Brain microvascular endothelial cell (primary cell): ENCODE data around the gene LIPT2.
"Not testable (repeated sequence)": the region's sequence is repeated elsewhere in the genome, so short reads cannot be mapped to it uniquely, and the experiment has no call there.

Experiments used
- DNase-seq: peaks from one replicate; pipeline ENCODE4 v3.0.0-alpha.2; 2020
- H3K27ac ChIP-seq: fragments of 250-450 bp; sonication (Bioruptor Pico); 2 replicates; pipeline ENCODE4 v1.5.1; 2020; ENCODE audit warnings: mild to moderate bottlenecking, moderate library complexity
- H3K27me3 ChIP-seq: fragments of 250-450 bp; sonication (Bioruptor Pico); replicated peaks from 2 replicates; pipeline ENCODE4 v1.5.1; 2020; ENCODE audit warnings: mild to moderate bottlenecking
- H3K36me3 ChIP-seq: fragments of 250-450 bp; sonication (Bioruptor Pico); replicated peaks from 2 replicates; pipeline ENCODE4 v1.5.1; 2020; ENCODE audit warnings: mild to moderate bottlenecking
- H3K4me3 ChIP-seq: 2 replicates; pipeline ENCODE4 v1.5.1; 2011; ENCODE audit warnings: low read depth, mild to moderate bottlenecking, control low read depth, low read length, moderate library complexity
- in situ Hi-C: cut with HindIII; loops from 2 replicates; pipeline ENCODE4 v1.10.0; 2017; ENCODE audit warnings: low sequenced_read_pairs, low pct_ligation_motif_present
- TF ChIP-seq, protein P1 (sequence below): IDR thresholded peaks from 2 replicates; pipeline ENCODE4 v1.5.1; 2011; ENCODE audit warnings: low read depth, mild to moderate bottlenecking, moderate library complexity, low read length, control low read depth, inconsistent platforms; ENCODE audit errors: missing control alignments

LIPT2 gene

GRCh38 chr11:74492974-74493790, at the start of gene LIPT2:
Gene LIPT2, minus strand, starts transcription at chr11:74493724. Its CDS starts 21 bp downstream, at chr11:74493703.
- Histone ChIP-seq H3K27ac (peak within 1 kb of the TSS; percentile 82), H3K36me3 (no peaks in the 10 kb centered on the region), H3K27me3 (no peaks in the 10 kb centered on the region), H3K4me3 (peak within 1 kb of the TSS; percentile 66)
- TF ChIP-seq, protein P1, sequence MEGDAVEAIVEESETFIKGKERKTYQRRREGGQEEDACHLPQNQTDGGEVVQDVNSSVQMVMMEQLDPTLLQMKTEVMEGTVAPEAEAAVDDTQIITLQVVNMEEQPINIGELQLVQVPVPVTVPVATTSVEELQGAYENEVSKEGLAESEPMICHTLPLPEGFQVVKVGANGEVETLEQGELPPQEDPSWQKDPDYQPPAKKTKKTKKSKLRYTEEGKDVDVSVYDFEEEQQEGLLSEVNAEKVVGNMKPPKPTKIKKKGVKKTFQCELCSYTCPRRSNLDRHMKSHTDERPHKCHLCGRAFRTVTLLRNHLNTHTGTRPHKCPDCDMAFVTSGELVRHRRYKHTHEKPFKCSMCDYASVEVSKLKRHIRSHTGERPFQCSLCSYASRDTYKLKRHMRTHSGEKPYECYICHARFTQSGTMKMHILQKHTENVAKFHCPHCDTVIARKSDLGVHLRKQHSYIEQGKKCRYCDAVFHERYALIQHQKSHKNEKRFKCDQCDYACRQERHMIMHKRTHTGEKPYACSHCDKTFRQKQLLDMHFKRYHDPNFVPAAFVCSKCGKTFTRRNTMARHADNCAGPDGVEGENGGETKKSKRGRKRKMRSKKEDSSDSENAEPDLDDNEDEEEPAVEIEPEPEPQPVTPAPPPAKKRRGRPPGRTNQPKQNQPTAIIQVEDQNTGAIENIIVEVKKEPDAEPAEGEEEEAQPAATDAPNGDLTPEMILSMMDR = no peak
- DNase-seq = peak; percentile 95
- in situ Hi-C loops = no loop called here

DNA sequence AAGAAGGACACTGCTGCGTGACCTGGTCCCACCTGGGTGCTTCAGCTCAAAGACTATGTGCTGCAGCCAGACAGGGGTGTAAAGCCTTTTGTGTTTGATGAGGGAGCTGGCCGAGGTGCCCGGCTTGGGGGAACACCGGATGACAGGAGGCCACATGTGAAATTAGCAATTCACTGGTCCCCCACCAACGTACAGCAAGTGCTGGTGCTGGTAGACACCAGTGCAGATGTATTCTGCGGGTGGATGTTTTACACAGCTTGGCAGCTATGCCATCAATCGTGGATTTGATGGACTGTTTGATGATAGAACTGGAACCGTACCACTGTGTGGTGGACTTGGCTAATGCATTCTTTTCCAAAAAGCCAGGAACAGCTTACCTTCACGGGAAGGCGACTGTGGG, 47.9 kb upstream of the LIPT2 start:
- in situ Hi-C loops = no loop called here

GRCh38 chr11:74540270-74540669, 46.7 kb upstream of the LIPT2 start:
- in situ Hi-C loops = no loop called here

More for the DNA sequence above, 47.9 kb upstream of the LIPT2 start:
- TF ChIP-seq, protein P1 = no peak
- no peak overlapping the region for H3K27ac ChIP-seq
- no peaks in the 10 kb centered on the region for H3K36me3 ChIP-seq
- no peak overlapping the region for H3K4me3 ChIP-seq
- no peak for DNase-seq
- H3K27me3 ChIP-seq = no peaks in the 10 kb centered on the region

DNA sequence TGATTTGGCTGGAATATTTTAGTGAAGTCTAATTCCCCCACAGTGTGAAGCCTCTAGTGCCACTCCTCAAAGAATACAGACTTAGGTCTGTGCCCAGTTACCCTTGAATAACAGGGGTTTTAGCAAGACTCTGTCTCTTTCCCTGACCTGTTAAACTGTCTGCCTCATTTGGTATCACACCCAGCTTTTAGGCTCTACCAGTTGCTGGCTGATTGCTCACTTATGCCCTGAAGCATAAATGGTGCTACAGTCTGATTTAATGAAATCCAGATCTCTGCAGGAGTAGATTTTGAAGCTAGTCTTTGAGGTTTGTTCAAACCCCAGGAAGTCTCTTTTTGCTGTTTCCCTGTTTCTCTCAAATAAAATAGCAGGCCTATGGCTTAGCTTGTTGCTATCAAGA, 45.2 kb upstream of the LIPT2 start:
- DNase-seq = no peak
- no peak overlapping the region for H3K27ac ChIP-seq
- H3K36me3 ChIP-seq = no peaks in the 10 kb centered on the region
- H3K4me3 ChIP-seq = no peak overlapping the region
- in situ Hi-C loops = no loop called here
- TF ChIP-seq, protein P1 = no peak
- H3K27me3 ChIP-seq = no peaks in the 10 kb centered on the region

More at GRCh38 chr11:74540270-74540669, 46.7 kb upstream of the LIPT2 start:
- TF ChIP-seq, protein P1 = no peak
- no peak for DNase-seq
- H3K27me3 ChIP-seq = no peaks in the 10 kb centered on the region
- no peak overlapping the region for H3K4me3 ChIP-seq
- no peak overlapping the region for H3K27ac ChIP-seq
- H3K36me3 ChIP-seq = no peaks in the 10 kb centered on the region

DNA sequence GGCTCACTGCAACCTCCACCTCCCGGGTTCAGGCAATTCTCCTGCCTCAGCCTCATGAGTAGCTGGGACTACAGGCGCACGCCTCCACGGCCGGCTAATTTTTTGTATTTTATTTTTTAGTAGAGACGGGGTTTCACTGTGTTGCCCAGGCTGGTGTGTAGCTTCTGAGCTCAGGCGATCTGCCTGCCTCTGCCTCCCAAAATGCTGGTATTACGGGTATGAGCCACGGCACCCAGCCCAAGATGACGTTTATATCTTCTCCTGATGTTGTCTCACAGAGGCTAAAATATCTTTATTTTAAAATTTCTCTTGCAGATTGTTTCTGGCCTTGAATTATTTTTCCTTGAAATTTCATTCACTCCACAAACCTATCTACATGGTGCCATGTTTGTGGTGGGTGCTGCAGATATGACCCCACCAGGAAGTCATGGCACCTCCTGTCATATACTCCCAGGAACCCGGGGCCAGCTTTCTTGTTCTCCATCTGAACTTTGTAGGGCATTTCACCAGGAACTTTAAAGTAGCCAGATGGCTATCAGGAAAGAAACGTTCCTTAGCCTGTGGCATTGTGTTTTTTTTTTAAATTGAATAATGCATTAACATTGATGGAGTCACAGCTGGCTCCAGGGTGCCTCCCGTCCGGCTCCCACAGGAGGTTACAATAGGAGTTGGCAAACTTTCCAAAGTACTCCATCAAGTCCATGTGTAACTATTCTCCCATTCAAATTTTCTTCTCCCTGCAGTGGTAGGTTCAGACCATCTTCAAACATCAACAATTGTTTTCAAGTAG, 42.0 kb upstream of the LIPT2 start:
- Histone ChIP-seq H3K4me3 (no peak overlapping the region), H3K27me3 (no peaks in the 10 kb centered on the region), H3K27ac (no peak overlapping the region), H3K36me3 (no peaks in the 10 kb centered on the region)
- no peak for DNase-seq
- in situ Hi-C loops = no loop called here
- TF ChIP-seq, protein P1 = no peak

DNA sequence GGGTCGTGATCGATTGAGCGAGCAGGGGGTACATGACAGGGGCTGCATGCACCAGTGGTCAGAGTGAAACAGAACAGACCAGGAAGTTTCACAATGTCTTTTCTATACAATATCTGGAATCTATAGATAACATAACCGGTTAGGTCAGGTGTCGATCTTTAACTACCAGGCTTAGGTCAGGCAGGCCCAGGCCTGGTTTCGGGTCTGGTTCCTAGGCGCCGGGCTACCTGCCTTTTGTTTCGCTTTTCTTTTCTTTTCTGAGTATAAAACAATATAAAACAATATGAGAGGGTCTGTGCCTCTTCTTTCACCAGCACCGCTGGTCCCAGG, 41.4 kb upstream of the LIPT2 start:
- not testable (repeated sequence) for H3K27ac ChIP-seq, DNase-seq

More for the DNA sequence above, 41.4 kb upstream of the LIPT2 start:
- H3K4me3 ChIP-seq, H3K27me3 ChIP-seq, in situ Hi-C loops, H3K36me3 ChIP-seq: not testable (repeated sequence)
